ENCODE measurements around the gene SEC11A.

DNA sequence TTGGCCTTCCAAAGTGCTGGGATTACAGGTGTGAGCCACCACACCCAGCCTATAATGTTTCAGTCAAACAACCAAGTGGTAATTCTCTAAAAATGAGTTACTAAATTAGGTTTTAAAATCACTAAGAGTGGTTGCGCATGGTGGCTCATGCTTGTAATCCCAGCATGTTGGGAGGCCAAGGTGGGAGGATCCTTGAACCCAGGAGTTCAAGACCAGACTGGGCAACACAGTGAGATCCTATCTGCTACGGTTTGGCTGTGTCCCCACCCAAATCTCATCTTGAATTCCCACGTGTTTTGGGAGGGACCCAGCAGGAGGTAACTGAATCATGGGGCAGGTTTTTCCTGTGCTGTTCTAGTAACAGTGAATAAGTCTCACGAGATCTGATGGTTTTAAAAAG is 26.1 kb downstream of the SEC11A start:
- TF ChIP-seq POLR2A (IDR thresholded peaks at IDR 0.05) = no peak
- TF ChIP-seq, protein P1, sequence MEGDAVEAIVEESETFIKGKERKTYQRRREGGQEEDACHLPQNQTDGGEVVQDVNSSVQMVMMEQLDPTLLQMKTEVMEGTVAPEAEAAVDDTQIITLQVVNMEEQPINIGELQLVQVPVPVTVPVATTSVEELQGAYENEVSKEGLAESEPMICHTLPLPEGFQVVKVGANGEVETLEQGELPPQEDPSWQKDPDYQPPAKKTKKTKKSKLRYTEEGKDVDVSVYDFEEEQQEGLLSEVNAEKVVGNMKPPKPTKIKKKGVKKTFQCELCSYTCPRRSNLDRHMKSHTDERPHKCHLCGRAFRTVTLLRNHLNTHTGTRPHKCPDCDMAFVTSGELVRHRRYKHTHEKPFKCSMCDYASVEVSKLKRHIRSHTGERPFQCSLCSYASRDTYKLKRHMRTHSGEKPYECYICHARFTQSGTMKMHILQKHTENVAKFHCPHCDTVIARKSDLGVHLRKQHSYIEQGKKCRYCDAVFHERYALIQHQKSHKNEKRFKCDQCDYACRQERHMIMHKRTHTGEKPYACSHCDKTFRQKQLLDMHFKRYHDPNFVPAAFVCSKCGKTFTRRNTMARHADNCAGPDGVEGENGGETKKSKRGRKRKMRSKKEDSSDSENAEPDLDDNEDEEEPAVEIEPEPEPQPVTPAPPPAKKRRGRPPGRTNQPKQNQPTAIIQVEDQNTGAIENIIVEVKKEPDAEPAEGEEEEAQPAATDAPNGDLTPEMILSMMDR (IDR thresholded peaks at IDR 0.05) = no peak
